Occipital lobe (tissue), 2 donors: ENCODE measurements around the gene STEAP3. TPM values are rescaled to one million over a fixed set of nuclear protein-coding genes. Genes with fewer than 3 reads are reported as not detected.

Source experiments
- DNase-seq: peaks from one replicate; lab custom pipeline; 2025; lab: John Stamatoyannopoulos, UW
- total RNA-seq: library from RNA; depleted of rRNA; stranded (reverse); fragments of >200 nt; gene quantifications from one replicate; pipeline ENCODE4 v1.2.3, GENCODE V29; 2014

Gene STEAP3
- total RNA-seq, 1 donor from 2014 or later, result not detected

- DNase-seq, result no peak
Observed at GRCh38 chr2:119197529-119198239, 25.9 kb upstream of the STEAP3 start.

GRCh38 chr2:119198240-119198840 is 25.3 kb upstream of the STEAP3 start:
- DNase-seq, result no peak

GRCh38 chr2:119201815-119202214 is 21.8 kb upstream of the STEAP3 start:
- DNase-seq, result no peak

- DNase-seq, result no peak
Observed at GRCh38 chr2:119202610-119203310, 20.9 kb upstream of the STEAP3 start.

GRCh38 chr2:119204525-119204924 is 19.1 kb upstream of the STEAP3 start:
- DNase-seq, result no peak

- DNase-seq, result no peak
Observed at GRCh38 chr2:119205001-119205706, 18.5 kb upstream of the STEAP3 start.

GRCh38 chr2:119206201-119206600 is 17.4 kb upstream of the STEAP3 start:
- no peak for DNase-seq

GRCh38 chr2:119207447-119207846 is 16.2 kb upstream of the STEAP3 start:
- DNase-seq, result no peak

- no peak for DNase-seq
Observed at GRCh38 chr2:119208791-119209203, 14.8 kb upstream of the STEAP3 start.

GRCh38 chr2:119212139-119212800 is 11.4 kb upstream of the STEAP3 start:
- DNase-seq, result no peak

GRCh38 chr2:119214453-119215037 is 9.1 kb upstream of the STEAP3 start:
- DNase-seq, result no peak

GRCh38 chr2:119216994-119217393 is 6.6 kb upstream of the STEAP3 start:
- no peak for DNase-seq

GRCh38 chr2:119218478-119219064 is 5.1 kb upstream of the STEAP3 start:
- DNase-seq, result no peak

GRCh38 chr2:119219873-119220272 is 3.8 kb upstream of the STEAP3 start:
- no peak for DNase-seq

GRCh38 chr2:119220720-119221301 is 2.8 kb upstream of the STEAP3 start:
- DNase-seq, result no peak

GRCh38 chr2:119221609-119222008 is 2.0 kb upstream of the STEAP3 start:
- DNase-seq, result no peak

- no peak for DNase-seq
Observed at GRCh38 chr2:119222213-119222612, 1.4 kb upstream of the STEAP3 start.

- DNase-seq, result no peak
Observed at GRCh38 chr2:119222863-119223520, 642 bp upstream of the STEAP3 start.

GRCh38 chr2:119224391-119225104 is 914 bp downstream of the STEAP3 start:
- DNase-seq, result no peak
